HUES6 (cell line): ENCODE measurements around the gene TSPAN9.
"Not testable (repeated sequence)": the region's sequence is repeated elsewhere in the genome, so short reads cannot be mapped to it uniquely, and the experiment has no call there.

Experiments used
- H3K27ac ChIP-seq: 2 replicates; pipeline ENCODE4 v1.7.0; 2013; ENCODE audit warnings: low read depth, mild to moderate bottlenecking, low read length, inconsistent platforms
- H3K27me3 ChIP-seq: 2 replicates; pipeline ENCODE4 v1.6.1; 2013; ENCODE audit warnings: low read length; ENCODE audit not compliant: control insufficient read depth, insufficient read depth
- H3K36me3 ChIP-seq: 2 replicates; pipeline ENCODE4 v1.6.1; 2013; ENCODE audit warnings: low read length; ENCODE audit not compliant: control insufficient read depth, insufficient read depth
- H3K4me1 ChIP-seq: 2 replicates; pipeline ENCODE4 v1.6.1; 2013; ENCODE audit warnings: low read length; ENCODE audit not compliant: control insufficient read depth, insufficient read depth
- H3K4me3 ChIP-seq: 2 replicates; pipeline ENCODE4 v1.5.1; 2013; ENCODE audit warnings: low read depth, low read length
- H3K9ac ChIP-seq: one replicate; pipeline ENCODE4 v1.6.1; 2013; ENCODE audit warnings: mild to moderate bottlenecking, low read length
- H3K9me3 ChIP-seq: 2 replicates; pipeline ENCODE4 v1.6.1; 2013; ENCODE audit warnings: low read depth, low read length; ENCODE audit not compliant: control insufficient read depth, insufficient read depth

Gene TSPAN9

DNA sequence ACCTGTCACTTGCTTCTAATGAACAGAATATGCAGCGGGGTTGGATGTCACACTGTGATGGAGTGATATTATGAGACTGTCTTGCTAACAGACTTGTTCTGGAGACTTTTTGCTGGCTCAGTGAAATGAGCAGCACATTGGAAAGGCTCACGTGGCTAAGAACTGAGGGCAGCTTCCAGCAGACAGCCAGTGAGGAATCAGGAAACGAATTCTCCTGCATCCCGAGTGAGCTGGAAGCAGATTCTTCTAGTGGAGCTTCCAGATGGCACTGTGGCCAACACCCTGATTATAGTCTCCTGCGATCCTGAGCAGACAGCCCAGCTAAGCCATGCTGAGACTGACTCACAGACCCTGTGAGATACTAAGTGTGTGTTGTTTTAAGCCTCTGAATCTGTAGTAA is 16.1 kb upstream of the TSPAN9 start:
- no peaks in the 10 kb centered on the region for H3K36me3 ChIP-seq
- H3K9ac ChIP-seq: no peak overlapping the region
- no peaks in the 10 kb centered on the region; the same call in 1 of the 2 replicates for H3K4me1 ChIP-seq
- H3K4me3 ChIP-seq: no peak overlapping the region
- no peak overlapping the region for H3K27ac ChIP-seq
- H3K27me3 ChIP-seq: no peaks in the 10 kb centered on the region
- H3K9me3 ChIP-seq: peaks cover 6% of the 10 kb centered on the region

DNA sequence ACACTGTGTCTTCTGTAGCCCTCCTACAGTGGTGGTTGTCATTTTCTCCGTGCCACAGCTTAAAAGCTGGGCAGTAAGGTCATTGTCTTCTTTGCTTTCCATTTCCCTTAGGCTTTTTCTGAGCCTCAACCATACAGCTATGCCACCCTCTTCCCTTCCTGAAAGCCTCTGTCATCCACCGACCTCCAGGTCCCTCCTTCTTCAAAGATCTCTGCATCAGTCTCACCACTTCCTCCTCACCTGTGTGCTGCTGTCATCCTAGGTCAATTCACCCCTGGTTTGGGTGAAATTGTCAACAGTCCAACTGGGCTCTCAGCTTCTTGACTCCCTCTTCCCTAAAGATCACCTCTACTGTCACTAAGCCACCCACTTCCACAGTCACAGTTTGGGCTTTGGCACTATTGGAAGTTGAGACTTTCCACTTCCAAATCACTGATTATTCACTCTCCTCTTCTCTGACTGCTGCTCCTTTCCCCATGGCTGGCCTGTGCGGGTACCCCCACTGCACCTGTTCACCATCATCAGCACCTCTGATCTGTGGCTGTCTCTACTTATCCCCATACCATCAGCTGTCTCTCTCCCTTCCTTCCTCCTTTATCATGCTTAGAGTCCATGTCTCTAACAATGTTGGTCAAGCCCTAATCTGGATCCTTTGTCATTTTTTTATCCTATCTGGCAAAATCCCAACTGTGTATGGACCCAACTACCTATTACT is 15.5 kb upstream of the TSPAN9 start:
- Histone ChIP-seq H3K36me3 (no peaks in the 10 kb centered on the region), H3K27ac (no peak overlapping the region), H3K9ac (no peak overlapping the region), H3K9me3 (peaks cover 6% of the 10 kb centered on the region), H3K4me3 (no peak overlapping the region), H3K4me1 (no peaks in the 10 kb centered on the region; the same call in 1 of the 2 replicates), H3K27me3 (no peaks in the 10 kb centered on the region)

- no peaks in the 10 kb centered on the region; the same call in 1 of the 2 replicates for H3K4me1 ChIP-seq
- peaks cover 6% of the 10 kb centered on the region for H3K27me3 ChIP-seq
- H3K4me3 ChIP-seq: no peak overlapping the region
- no peaks in the 10 kb centered on the region for H3K36me3 ChIP-seq
- H3K27ac ChIP-seq: no peak overlapping the region
- no peak overlapping the region for H3K9ac ChIP-seq
- peaks cover 6% of the 10 kb centered on the region for H3K9me3 ChIP-seq
Observed at GRCh38 chr12:3065300-3065699, 11.9 kb upstream of the TSPAN9 start.

DNA sequence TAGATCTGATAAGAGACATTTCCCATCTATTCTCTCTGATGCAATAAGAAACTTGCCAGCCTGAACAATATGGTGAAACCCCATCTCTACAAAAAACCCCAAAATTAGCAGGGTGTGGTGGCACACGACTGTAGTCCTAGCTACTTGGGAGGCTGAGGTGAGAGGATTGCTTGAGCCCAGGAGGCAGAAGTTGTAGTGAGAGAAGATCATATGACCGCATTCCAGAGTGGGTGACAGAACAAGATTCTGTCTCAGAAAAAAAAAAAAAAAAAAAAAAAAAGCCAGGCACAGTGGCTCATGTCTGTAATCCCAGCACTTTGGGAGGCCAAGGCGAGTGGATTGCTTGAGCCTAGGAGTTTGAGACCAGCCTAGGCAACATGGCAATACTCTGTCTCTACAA is 11.3 kb upstream of the TSPAN9 start:
- H3K9me3 ChIP-seq, H3K27ac ChIP-seq, H3K9ac ChIP-seq, H3K27me3 ChIP-seq, H3K4me1 ChIP-seq, H3K36me3 ChIP-seq, H3K4me3 ChIP-seq: not testable (repeated sequence)

GRCh38 chr12:3069714-3070113 is 7.5 kb upstream of the TSPAN9 start:
- no peak overlapping the region for H3K9ac ChIP-seq
- H3K4me1 ChIP-seq: peaks cover 4% of the 10 kb centered on the region
- H3K27ac ChIP-seq: no peak overlapping the region
- H3K4me3 ChIP-seq: no peak overlapping the region
- peaks cover 6% of the 10 kb centered on the region for H3K27me3 ChIP-seq
- no peaks in the 10 kb centered on the region for H3K36me3 ChIP-seq
- no peaks in the 10 kb centered on the region for H3K9me3 ChIP-seq

GRCh38 chr12:3071107-3071506 is 6.1 kb upstream of the TSPAN9 start:
- Histone ChIP-seq H3K4me3 (no peak overlapping the region), H3K4me1 (peaks cover 4% of the 10 kb centered on the region; the same call in 1 of the 2 replicates), H3K27me3 (peaks cover 14% of the 10 kb centered on the region), H3K9ac (no peak overlapping the region), H3K9me3 (no peaks in the 10 kb centered on the region), H3K27ac (no peak overlapping the region), H3K36me3 (no peaks in the 10 kb centered on the region)

DNA sequence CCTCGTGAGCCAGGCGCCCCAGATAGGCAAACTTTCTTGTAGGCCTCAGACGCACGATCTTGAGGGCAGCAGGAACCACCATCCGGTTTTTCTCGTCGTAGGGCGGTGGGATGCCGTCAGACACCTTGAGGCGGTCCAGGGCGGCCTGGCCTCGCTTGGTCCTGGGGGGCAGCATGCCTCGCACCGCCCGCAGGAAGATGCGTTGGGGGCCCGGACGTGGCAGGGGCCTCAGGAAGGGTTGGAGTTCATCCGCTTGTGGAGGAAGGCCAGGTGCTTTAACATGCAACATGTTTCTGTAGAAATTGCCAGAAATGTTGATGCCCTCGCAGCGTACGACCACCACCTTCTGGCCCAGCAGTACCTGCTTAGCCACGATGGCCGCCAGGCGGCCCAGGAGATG is 5.5 kb upstream of the TSPAN9 start:
- peaks cover 17% of the 10 kb centered on the region for H3K27me3 ChIP-seq
- no peaks in the 10 kb centered on the region for H3K9me3 ChIP-seq
- H3K4me1 ChIP-seq: peaks cover 8% of the 10 kb centered on the region; the same call in 1 of the 2 replicates
- no peaks in the 10 kb centered on the region for H3K36me3 ChIP-seq
- no peak overlapping the region for H3K27ac ChIP-seq
- no peak overlapping the region for H3K4me3 ChIP-seq
- H3K9ac ChIP-seq: no peak overlapping the region

GRCh38 chr12:3073438-3074250 is 3.5 kb upstream of the TSPAN9 start:
- H3K4me3 ChIP-seq: no peak overlapping the region
- peaks cover 18% of the 10 kb centered on the region for H3K4me1 ChIP-seq
- H3K9ac ChIP-seq: no peak overlapping the region
- H3K27me3 ChIP-seq: peaks cover 16% of the 10 kb centered on the region
- no peaks in the 10 kb centered on the region for H3K9me3 ChIP-seq
- no peaks in the 10 kb centered on the region for H3K36me3 ChIP-seq
- no peak overlapping the region for H3K27ac ChIP-seq

DNA sequence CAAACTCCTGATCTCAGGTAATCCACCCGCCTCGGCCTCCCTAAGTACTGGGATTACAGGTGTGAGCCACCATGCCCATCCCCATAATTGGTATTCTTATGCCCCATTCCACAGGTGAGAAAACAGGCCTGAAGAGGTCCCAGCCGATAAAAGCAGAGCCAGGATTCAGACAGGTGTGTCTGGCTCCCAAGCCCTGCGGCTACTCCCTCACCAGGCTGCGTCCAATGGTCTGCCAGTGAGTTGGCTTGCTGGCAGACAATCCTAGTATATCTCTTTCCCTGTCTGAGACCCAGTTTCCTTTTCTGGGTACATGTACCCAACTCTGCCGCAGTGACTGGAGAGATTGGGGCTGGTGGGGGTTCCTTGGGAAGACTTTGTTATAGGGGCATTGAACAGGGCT is 1.9 kb upstream of the TSPAN9 start:
- Histone ChIP-seq H3K27me3 (peaks cover 16% of the 10 kb centered on the region), H3K27ac (no peak overlapping the region), H3K36me3 (no peaks in the 10 kb centered on the region), H3K9me3 (no peaks in the 10 kb centered on the region), H3K9ac (no peak overlapping the region), H3K4me1 (peaks cover 18% of the 10 kb centered on the region), H3K4me3 (no peak overlapping the region)

DNA sequence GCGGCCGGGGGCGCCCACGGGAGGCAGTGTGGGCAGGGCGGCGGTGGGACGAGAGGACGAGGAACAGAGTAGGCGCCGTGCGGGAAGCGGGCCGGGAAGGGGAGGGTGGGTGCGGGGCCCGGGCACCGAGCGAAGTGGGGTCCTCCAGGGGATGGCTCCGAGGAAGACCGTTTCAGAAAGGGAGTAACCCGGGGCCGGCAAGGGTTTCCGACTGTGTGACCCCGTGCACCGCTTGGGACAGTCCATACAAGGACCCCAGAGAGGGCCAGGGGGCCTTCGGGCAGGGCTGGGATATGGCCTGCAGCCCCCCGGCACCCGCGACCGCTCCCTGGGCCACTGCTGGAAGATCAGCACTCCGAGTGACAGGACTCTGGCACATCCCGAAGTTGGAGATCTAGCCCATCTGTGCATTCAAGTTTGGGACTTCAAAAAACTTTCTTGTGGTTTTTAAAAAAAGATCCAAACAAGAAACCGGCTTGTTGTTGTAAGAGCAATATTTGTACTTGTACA is 448 bp downstream of the TSPAN9 start:
- Histone ChIP-seq H3K4me3 (peak overlapping the region; percentile 67), H3K36me3 (no peaks in the 10 kb centered on the region), H3K9me3 (0 out of 2 replicates have a peak, but pooled peaks cover 3% of the 10 kb centered on the region), H3K9ac (peak overlapping the region; percentile 46), H3K27me3 (peaks cover 16% of the 10 kb centered on the region), H3K4me1 (peaks cover 18% of the 10 kb centered on the region), H3K27ac (no peak overlapping the region)
